ENCODE data around the gene TP53I13.

DNA sequence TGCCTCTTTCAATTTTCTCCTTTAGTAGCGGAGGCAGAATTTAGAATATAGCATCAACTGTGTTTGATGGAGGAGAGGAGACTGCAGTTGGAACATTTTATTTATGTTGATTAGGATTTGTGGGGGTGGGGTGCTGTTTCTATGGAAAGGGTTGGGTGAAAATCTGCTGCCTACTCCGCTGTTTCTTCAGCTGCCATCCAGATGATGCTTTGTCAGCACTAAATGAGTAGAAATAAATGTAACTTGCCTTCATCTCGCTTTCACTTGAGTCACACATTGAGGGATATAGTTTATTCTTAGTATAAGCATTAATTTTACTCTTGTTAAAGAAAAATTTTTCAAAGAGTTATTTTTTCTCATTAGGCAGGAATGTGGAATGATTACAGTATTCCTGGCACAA, 43.8 kb upstream of the TP53I13 start:
- TF ChIP-seq POLR2A (IDR thresholded peaks at IDR 0.05), result no peak
- TF ChIP-seq, protein P1, sequence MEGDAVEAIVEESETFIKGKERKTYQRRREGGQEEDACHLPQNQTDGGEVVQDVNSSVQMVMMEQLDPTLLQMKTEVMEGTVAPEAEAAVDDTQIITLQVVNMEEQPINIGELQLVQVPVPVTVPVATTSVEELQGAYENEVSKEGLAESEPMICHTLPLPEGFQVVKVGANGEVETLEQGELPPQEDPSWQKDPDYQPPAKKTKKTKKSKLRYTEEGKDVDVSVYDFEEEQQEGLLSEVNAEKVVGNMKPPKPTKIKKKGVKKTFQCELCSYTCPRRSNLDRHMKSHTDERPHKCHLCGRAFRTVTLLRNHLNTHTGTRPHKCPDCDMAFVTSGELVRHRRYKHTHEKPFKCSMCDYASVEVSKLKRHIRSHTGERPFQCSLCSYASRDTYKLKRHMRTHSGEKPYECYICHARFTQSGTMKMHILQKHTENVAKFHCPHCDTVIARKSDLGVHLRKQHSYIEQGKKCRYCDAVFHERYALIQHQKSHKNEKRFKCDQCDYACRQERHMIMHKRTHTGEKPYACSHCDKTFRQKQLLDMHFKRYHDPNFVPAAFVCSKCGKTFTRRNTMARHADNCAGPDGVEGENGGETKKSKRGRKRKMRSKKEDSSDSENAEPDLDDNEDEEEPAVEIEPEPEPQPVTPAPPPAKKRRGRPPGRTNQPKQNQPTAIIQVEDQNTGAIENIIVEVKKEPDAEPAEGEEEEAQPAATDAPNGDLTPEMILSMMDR (IDR thresholded peaks at IDR 0.05), result no peak
